Cerebellar cortex (tissue), 1 donor: ENCODE results near the gene TUT1.
"Not testable (repeated sequence)": the region's sequence is repeated elsewhere in the genome, so short reads cannot be mapped to it uniquely, and the experiment has no call there.

Experiments
- DNase-seq: peaks from one replicate; pipeline ENCODE4 v3.0.0-alpha.2; 2015; ENCODE audit warnings: low spot score

TUT1 gene

DNA sequence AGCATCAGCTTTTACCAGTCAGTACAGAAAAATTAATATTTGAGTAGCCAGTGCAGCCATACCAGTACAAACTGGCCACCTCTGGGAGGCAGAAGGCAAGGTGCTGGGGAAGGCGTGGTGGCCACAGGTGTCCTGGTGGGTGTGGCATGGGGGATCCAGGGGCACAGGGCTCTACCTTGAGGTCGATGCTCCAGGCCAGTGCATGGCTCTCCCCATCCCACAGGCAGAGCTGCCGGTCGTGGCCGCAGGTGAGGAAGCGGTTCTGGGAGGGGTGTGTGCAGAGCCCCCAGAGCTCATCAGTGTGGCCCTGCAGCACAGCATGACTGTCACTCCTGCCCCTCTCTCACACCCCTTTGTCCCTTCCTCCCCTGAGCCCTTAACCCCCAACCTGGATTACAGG, 14.1 kb upstream of the TUT1 start:
- no peak for DNase-seq

DNA sequence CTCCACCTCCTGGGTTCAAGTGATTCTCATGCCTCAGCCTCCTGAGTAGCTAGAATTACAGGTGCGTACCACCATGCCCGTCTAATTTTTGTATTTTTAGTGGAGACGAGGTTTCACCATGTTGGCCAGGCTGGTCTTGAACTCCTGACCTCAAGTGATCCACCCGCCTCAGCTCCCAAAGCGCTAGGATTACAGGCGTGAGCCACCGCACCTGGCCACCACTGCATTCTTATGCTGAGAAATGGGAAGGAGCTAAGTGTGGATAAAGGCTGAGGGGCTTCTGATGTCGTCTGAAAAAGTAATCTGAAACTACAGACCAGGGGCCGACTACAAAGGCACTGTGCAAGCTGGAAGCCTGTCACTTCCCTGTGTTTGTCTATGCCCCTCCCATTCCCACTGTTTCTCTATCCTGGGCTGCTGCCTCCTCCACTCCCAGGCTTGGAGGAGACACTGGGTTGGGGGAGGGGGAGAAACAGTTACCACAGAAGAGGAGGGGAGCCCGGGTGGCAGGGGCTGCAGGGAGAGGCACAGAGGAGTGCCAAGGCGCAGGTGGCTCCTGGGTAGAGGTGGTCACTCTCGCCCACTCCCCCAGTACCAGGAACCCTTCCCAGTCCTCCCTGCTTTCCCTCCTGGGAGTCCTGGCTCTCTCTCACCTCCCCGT, 13.3 kb upstream of the TUT1 start:
- peak; percentile 30 for DNase-seq

DNA sequence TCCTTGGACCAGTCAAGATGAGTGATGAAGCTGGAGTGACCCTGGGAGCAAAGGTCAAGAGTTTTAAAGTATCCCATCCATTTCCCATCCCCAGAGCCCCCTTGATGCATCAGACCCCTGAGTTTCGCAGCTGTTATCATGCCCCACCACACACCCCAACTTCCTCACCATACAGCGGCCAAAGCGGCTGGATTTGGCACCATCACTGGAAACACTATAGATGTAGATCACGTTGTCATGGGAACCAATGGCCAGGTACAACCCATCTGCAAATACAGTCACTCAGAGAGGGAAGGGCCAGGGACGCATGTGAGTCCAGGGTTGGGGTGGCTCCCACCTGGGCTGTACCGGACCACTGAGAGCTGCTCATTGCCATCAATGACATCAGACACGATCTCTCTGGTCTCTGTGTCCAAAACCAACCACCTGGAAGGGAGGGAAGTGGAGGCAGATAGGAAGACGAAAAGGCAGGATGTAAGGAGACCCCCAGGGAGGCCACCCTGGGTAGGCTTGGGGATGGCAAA, 12.5 kb upstream of the TUT1 start:
- DNase-seq = no peak

DNA sequence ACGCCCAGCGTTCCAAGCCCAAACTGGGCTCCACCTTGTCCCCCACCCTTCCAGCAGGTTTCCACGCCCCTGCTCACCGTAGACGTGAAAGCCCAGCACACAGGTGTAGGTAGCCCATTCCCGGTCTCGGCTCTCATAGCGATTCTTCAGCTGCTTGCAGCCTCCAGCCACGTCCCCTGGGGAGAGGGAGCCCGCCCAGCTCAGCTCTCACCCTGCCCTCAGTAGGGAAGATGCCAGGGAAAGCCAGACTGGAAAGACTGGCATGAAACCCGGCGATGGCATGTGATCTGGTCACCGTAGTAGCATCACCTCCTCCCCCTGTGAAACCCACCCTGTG, 11.7 kb upstream of the TUT1 start:
- no peak for DNase-seq

DNA sequence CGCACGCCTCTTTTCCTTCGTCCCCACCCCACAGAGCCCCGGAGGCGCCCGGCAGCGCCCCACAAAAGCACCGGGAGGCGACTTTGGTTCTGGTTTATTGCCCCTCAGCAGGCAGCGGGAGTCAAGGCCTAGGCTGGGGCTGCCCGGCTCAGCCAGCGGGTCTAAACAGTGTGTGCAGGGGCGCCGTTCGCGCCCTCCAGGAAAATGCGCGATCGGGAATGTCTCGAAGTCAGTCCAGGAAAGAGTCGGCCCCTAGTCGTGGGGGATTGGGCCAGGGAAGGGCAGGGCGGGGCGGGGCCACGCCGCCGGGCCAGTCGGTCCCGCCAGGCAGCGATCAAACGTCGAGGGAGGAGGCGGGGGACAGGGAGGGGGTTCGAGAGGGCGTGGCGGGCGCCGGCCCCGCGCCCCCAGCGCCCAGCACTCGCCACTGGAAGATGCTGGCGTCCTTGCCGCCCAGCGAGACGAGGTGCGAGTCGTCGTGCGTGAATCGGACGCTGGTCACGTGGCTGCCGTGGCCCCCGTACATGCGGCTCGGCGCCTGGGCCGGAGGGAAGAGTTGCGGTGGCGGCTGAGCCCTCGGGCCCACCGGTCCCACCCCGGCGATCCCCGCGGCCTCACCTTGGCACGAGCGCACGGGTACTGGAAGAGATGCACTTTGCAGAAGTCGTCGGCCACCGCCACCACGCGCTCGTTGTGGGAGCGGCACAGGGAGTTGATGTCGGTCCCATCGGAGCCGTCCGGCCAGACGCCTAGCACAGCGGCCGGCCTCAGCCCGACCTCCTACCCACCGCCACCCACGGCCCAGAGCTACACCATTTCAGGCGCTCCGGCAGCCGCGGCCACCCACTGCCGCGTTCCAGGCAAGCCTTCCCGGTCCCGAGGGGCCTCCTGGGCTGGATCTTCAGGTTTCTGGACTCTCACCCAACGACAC, 11.1 kb upstream of the TUT1 start:
- peak; percentile 41 for DNase-seq

DNA sequence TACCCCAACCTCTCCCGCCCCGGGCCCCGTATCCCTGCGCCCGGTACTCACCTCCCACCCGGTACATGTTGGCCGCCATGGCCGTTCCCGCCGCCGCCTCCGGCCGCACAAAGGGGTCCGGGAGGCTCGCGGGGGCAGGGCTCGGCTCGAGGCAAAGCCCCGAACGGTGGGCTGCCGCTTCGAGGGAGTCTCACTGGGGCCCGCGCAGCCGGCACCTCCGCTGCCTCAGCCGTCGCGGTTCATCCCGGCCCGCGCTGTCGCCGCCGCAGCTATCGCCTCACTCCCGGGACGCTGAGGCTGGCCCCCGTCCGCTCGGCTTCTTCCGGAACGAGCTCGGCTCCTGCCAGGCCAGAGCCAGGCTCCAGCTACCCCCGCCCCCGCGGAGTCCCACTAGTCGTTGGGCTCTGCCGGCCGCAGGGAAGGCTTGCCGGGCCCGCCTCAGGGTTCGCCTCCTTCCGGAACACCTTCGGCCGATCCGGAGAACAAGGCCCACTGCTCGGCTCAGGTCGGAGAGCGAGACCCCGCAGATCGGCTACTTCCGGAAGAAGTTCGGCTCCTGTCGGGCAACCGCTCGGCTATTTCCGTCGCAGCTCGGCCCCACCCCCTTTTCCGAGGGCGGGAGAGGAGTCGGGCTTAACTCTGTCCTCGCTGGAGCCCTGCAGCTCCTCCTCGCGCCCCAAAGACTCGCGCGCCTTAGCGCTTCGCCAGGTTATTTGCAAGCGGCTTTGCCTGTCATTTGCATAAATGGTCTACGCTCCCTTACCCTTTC, 10.2 kb upstream of the TUT1 start, which contains the start of gene MTA2:
Gene MTA2 (minus strand): TSS at position 494 of the 769 bp plus-strand sequence. CDS start 415 bp downstream, at position 79.
- DNase-seq = peak; percentile 98

DNA sequence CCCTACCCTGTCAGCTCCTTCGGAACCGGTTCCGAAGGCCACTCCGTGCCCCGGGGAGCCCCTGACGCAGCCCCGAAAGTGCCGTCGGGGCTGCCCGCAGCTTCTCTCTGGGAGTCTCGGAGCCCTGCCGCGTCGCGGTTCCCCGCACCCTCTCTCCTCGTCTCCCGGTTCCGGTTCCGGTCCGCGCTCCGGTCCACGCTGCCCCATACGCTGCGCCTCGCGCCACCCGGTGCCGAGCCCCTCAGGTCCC, 9.7 kb upstream of the TUT1 start:
- DNase-seq = no peak

DNA sequence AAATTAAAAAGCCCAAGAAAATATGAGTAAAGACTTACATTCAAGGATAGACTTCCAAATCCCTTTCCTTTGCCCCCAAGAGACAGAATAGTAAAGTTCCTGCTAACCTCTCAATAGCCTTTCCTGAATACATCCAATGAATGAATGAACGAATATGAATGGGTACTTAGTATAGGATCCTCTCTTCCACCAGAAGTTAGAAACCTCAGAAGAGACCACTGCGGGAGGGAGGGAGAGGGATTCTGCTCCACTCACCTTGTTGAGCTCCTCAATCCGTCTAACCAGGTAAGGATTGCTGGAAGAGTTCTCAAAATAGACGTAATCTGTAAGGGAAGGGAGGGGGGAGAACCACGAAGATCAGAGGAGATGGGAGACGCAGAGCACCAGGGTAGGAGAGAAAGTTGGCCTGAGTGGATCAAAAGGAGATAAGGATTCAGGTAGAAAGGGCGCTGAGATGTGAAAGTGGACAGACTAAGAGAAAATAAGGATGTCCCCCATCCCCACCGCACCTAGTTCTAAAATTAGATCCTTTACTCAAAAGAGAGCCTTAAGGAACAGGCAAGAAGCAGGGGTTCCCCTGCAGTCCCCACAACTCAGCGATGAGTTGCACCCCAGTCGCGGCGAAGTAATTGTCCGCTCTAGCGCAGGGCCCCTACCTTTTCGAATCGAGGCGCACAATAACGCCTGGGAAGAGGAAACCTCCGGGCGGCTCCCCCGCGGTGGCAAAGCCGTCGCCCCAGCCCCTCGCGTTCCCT, 9.2 kb upstream of the TUT1 start:
- no peak for DNase-seq

DNA sequence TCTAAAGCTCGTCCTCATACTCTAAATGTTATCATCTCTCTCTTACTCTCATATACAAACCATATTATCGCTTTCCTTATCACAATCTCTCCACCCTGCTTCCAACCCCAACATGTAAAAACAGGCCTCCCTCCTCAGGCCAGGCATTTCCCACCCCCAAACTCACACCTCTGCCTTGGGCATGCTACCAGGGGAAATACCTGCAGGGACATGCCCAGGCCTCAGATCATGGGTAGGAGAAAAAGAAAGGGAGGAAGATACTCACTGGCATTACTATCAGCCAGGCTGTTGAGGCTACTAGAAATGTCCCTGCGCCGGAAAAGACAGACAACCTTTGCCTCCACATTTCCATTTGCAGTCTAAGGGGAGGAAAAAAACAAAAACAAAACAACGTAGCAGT, 8.6 kb upstream of the TUT1 start:
- no peak for DNase-seq

DNA sequence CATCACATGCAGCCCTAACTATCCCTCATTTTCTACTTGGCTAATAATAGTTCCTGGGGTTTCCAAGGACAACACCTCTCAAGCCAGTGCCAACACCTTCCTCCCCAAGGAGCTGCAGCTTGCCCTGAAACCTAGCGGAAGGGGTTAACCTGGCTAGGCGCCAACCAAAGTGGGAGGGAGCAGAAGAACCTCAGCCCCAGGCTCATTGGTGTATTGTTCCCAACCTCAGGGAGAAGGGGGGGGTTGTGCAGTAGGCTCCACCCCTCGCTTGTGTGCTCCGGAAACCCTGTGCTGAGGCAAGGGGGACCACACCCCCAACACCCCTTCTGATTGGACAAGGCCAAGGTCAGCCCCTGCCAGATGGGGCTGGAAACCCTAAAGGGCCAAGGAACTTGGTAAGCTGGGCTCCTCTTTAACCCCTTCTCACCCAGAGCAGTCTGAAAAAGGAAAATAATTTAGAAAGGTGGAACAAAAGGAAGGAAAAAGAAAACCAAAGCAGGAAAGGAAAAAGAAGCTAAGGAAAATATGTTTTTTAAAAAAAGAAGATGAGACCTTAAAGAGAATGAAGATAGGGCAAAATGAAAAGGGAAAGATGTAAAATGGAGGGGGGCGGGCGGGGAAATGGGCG, 7.9 kb upstream of the TUT1 start:
- DNase-seq = peak; percentile 96

DNA sequence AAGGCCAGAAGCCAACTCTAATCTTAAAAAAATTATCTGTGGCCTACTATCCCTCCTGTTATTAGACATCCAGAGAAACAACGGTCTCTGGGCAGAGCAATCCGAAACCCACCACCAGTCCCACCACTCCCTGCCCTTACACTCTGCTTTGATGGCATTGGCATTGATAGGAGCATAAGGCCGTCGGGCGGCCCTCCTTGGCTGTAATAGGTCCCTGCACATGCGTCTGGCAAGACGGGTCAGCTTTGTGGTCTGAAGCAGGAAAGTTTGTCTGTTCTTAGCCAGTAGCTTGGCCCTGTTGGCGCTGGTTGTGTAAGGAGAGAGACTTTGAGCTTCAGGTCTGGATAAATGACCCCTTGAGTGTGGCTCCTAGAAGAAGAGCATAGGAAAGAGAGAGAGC, 3.8 kb upstream of the TUT1 start:
- DNase-seq = no peak

DNA sequence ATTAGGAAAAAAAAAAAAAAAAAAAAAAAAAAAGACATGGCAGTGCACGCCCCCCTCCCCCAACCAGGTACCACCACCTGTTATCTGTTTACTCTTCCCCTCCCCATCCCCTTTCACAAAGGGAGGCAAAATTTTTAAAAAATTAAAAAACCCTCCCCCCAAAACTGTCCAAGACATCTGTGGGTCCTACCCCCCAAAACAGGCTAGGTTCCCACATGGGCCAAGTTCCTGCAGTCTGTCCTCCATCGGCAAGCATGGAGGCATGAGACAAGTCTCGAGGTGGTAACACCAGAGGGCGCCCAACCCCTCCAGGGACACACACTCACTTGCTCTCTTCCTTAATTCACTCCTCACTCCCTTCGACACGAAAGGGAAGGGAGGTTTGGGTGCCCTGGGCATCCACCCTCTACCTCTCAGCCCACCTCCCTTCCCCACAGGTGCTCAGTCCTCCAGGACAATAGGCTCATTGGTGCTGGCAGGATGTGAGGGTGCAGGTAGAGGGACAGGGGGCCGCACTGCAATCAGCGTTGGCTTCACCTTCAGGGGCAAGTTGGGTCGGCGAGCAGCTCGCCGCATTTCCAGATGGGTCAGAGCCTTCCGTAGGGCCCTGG, 2.2 kb upstream of the TUT1 start:
- peak; percentile 79 for DNase-seq

DNA sequence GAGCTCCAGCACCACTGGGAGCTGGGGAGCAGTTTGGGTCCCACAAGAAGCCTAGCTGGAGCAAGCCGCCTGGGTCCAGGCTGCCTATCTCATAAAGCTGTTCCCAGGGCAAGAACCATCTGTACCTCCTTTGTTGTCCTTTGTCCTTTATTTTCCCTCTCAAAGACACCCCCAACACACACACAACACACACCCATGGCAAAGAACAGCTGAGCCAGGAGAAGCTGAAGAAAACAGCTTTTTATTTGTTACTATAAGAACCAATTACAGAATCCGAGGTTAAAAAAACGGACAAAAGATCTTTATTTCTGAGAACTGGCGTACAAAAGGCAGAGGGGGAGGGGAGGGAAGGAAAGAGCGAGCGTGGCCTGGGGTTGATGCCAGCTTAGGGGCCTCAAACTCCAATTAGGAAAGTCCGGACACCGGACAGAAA, 1.7 kb upstream of the TUT1 start:
- no peak for DNase-seq

DNA sequence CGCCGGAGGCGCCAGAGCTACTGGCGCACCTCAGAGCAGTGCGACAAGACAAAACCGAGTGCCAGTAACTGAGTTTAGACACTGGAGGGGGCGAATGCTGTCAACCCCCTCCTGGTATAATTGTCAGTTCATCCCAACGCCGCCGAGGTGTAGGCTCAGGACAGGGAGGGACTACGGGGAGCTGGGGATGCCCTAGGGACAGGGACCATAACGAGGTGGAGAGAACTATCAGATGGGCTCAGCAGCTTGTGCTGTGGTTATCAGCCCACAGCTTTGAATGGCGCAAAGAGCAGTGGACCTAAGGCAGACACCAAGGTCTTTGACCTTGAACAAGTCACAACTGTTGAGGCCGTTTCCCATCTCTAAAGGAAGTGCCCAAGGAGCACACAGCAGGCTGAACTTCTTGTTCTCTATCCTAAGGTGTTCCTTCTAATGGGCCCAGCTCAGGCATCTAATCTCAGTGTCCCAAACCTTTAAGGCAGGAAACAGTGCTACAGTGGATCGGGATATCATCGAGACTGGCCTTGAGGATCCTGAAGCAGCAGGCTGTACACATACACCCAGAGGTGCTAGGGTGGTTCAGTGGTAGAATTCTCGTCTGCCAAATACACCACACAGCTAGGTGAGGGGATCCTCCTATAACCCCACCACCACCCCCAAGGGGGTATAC, 958 bp upstream of the TUT1 start:
- peak; percentile 40 for DNase-seq

DNA sequence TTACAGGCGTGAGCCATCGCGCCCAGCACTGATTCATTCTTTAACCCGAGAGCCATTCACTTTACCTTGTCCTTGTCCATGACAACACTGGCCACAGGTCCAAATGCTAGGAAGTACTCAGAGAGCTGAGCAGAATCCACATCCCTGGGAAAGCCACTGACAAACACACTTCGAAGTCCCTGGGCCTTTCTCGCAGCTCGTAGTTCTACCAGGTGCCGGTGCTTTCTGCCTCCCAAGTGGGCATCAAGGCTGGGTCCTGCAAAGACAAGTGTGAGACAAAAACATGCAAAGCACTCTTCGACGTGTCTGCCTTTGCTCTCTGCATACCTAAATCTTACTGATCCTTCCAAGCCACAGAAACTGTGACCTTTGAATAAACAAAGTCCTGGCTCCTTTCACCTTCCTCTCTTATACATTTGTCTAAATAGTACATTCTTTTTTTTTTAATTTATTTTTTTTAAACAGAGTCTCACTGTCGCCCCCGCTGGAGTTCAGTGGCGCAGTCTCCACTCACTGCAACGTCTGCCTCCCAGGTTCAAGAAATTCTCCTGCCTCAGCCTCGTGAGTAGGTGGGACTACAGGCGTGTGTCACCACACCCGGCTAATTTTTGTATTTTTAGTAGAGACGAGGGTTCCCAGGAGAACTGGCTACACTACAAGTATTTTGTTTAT, 2.2 kb downstream of the TUT1 start:
- no peak for DNase-seq

DNA sequence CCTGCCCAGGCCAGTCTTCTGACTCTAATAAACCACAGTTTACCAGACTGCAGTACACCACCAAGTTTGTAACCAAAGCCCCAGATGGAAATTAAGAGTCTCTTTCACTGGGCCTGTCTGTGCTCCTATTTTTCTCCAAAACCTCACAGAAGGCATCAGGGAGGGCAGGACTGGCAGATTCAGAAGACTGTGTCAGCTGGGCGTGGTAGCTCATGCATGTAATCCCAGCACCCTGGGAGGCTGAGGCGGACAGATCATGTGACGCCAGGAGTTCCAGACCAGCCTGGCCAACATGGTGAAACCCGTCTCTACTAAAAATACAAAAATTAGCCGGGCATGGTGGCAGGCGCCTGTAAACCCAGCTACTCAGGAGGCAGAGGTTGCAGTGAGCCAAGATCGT, 6.0 kb downstream of the TUT1 start:
- DNase-seq = not testable (repeated sequence)

DNA sequence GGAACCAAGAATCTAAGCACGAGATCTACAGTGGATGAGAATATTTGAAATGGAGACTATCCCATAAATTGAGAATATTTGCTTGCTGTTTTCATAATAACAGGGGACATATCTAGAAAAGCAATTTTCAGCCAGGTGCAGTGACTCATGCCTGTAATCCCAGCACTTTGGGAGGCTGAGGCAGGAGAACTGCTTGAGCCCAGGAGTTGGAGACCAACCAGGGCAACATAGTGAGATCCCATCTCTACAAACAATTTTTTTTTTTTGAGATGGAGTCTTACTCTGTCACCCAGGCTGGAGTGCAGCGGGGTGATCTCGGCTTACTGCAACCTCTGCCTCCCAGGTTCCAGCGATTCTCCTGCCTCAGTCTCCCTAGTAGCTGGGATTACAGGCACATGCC, 9.6 kb downstream of the TUT1 start:
- DNase-seq = not testable (repeated sequence)

DNA sequence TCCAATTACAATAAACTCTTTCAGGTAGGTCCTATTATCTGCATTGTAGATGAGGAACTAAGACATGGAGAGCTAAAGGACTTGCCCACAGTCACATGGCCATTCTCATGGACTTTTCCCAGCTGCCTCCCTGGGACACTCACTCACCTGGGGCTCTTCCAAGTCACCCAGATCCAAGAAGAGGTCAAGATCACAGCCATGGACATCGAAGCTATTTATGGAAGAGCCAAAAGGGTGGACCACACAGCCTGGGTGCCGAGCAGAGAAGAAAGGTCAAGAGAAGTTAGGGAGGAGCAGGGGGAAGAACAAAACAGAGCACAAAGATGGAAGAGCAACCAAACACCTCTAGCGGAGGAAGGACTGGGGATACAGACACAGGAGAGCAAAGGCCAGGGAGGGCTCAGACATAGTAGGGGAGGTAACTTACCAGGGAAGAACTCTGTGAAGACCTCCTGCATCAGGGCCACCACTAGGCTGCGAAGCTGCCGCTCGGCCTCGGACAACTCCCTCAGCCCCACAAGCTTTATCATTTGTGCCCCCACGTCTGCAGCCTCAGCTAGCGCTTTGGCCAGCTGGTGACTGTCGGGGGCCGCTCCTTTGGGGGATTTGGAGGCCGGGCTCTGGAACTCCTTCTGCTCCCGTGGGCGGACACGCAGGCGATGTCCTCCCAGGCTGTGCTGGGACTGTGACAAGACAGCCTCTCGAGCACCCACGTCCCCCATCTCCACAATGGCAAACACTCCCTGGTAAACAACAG, 10.2 kb downstream of the TUT1 start:
- DNase-seq = no peak

DNA sequence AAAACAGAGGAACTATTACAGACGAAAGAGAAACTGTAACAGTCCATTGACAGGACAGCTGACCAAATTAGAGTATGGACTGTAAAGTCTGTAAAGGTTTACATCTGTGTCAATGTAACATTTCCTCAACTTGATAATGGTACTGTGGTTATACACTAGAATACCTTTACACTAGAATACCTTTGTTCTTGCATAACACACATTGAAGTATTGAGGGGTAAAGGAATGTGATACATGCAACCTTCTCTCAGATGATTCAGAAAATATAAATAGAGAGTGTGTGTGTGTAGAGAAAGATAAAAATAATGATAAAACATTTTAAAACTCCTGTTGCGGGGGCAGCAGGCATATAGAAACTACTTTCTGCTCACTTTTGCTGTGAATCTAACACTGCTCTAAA, 12.1 kb downstream of the TUT1 start:
- no peak for DNase-seq
